ENCODE results near the gene FER. TPM values are rescaled to one million over a fixed set of nuclear protein-coding genes. Genes with fewer than 3 reads are reported as not detected.

FER gene
- total RNA-seq, 4 donors from 2014 or later, result 16.1 to 25.7 (median 19.1) TPM

GRCh38 chr5:109125755-109126429 is 378.2 kb downstream of the FER start:
- TF ChIP-seq CTCF (IDR thresholded peaks at IDR 0.05) (no peak), POLR2A (IDR thresholded peaks at IDR 0.05) (no peak)
- 79% methylated on average over 6 of the region's 6 CpGs for WGBS, 2 donors
- DNase-seq (ENCODE audit: low spot score in 2 of 2), result no peak

DNA sequence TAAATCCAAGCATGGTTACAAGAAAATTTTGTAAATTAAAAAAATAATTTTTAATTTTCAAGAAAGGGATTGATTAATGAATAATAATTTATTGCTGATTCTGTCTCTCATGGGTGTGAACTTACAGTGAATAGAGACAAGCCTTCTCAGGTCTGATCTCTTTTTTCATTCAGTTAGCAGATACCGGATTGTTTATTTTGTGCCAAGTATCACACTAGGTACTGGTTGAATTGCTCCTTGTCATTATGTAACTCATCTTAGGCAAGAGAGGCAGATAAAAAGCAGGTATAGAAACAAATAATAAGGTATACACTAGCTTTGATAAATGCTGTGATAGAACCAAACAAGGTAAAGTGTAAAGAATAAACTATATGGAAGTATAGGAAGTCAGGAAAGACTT is 378.8 kb downstream of the FER start:
- H3K4me3 ChIP-seq (ENCODE audit: low read depth, poor library complexity, severe bottlenecking), result no peak overlapping the region
- TF ChIP-seq POLR2A (IDR thresholded peaks at IDR 0.05) (no peak), CTCF (IDR thresholded peaks at IDR 0.05) (no peak)
- no peak for DNase-seq (ENCODE audit: low spot score in 2 of 2)
- WGBS, 2 donors, result 59% methylated on average over 1 of the region's 1 CpG
- intact Hi-C loops (cut with DNase I; ENCODE audit: low total_unique reads), result no loop called here

More at GRCh38 chr5:109125755-109126429, 378.2 kb downstream of the FER start:
- H3K4me3 ChIP-seq (ENCODE audit: low read depth, poor library complexity, severe bottlenecking), result no peak overlapping the region
- intact Hi-C loops (cut with DNase I; ENCODE audit: low total_unique reads), result no loop called here

- intact Hi-C loops (cut with DNase I; ENCODE audit: low total_unique reads), result no loop called here
- TF ChIP-seq CTCF (IDR thresholded peaks at IDR 0.05), result no peak
- no peak for TF ChIP-seq POLR2A (IDR thresholded peaks at IDR 0.05)
- DNase-seq (ENCODE audit: low spot score in 2 of 2), result no peak
- no peak overlapping the region for H3K4me3 ChIP-seq (ENCODE audit: low read depth, poor library complexity, severe bottlenecking)
- WGBS, 2 donors, result 89 to 99% methylated on average over 2 of the region's 2 CpGs
Measured at GRCh38 chr5:109136906-109137305, 389.2 kb downstream of the FER start.

GRCh38 chr5:109141222-109142200 is 393.8 kb downstream of the FER start:
- no peak for TF ChIP-seq CTCF (IDR thresholded peaks at IDR 0.05)
- TF ChIP-seq POLR2A (IDR thresholded peaks at IDR 0.05), result no peak
- intact Hi-C loops (cut with DNase I; ENCODE audit: low total_unique reads), result no loop called here
- WGBS, 2 donors, result 88 to 90% methylated on average over 4 of the region's 4 CpGs
- no peak overlapping the region for H3K4me3 ChIP-seq (ENCODE audit: low read depth, poor library complexity, severe bottlenecking)
- DNase-seq (ENCODE audit: low spot score in 2 of 2), result no peak

DNA sequence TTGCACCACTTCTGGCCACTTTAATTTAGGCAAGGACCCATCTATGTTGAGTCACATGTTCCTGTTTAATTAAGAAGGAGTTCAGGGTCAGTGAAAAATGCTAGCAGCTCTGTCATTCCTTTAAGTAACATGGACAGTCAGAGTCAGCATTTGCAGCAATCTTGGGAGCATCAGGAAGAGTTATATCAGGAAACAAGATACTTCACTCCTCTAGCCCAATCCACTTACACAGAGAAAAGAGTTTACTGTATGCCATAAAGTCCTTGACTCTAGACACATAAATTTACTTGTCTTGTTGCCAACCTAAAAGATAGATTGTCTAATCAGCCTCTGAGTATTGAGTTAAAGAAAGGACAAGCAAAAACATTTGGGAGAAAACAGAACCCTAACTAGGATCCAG is 395.3 kb downstream of the FER start:
- no peak overlapping the region for H3K4me3 ChIP-seq (ENCODE audit: low read depth, poor library complexity, severe bottlenecking)
- intact Hi-C loops (cut with DNase I; ENCODE audit: low total_unique reads), result no loop called here
- DNase-seq (ENCODE audit: low spot score in 2 of 2), result no peak
- no peak for TF ChIP-seq POLR2A (IDR thresholded peaks at IDR 0.05)
- TF ChIP-seq CTCF (IDR thresholded peaks at IDR 0.05), result no peak
